H9 (cell line): ENCODE measurements around the gene KCNJ11. TPM values are rescaled to one million over a fixed set of nuclear protein-coding genes. Genes with fewer than 3 reads are reported as not detected.

ENCODE experiments used
- DNase-seq: peaks from one replicate; pipeline ENCODE4 v3.0.0-alpha.2; 2017
- H2AFZ ChIP-seq: one replicate; pipeline ENCODE4 v1.6.1; 2013; ENCODE audit warnings: mild to moderate bottlenecking, low read length, control low read depth, moderate library complexity
- H2AK5ac ChIP-seq: 2 replicates; pipeline ENCODE4 v1.6.1; 2013; ENCODE audit warnings: low read length, control low read depth, mixed read lengths; ENCODE audit not compliant: insufficient read length
- H2BK120ac ChIP-seq: one replicate; pipeline ENCODE4 v1.6.1; 2013; ENCODE audit warnings: low read depth, mild to moderate bottlenecking, low read length, control low read depth, inconsistent platforms; ENCODE audit not compliant: poor library complexity, severe bottlenecking
- H2BK12ac ChIP-seq: 2 replicates; pipeline ENCODE4 v1.6.1; 2013; ENCODE audit warnings: low read length, control low read depth, mixed read lengths, low read depth; ENCODE audit not compliant: insufficient read length
- H2BK15ac ChIP-seq: 2 replicates; pipeline ENCODE4 v1.6.1; 2013; ENCODE audit warnings: low read depth, low read length, control low read depth
- H2BK20ac ChIP-seq: one replicate; pipeline ENCODE4 v1.6.1; 2013; ENCODE audit warnings: low read depth, mild to moderate bottlenecking, low read length, control low read depth, inconsistent platforms; ENCODE audit not compliant: poor library complexity, severe bottlenecking
- H2BK5ac ChIP-seq: 2 replicates; pipeline ENCODE4 v1.6.1; 2013; ENCODE audit warnings: low read length, control low read depth, mixed read lengths; ENCODE audit not compliant: insufficient read length
- H3K14ac ChIP-seq: 2 replicates; pipeline ENCODE4 v1.6.1; 2013; ENCODE audit warnings: low read length, control low read depth; ENCODE audit not compliant: insufficient read depth
- H3K18ac ChIP-seq: 2 replicates; pipeline ENCODE4 v1.6.1; 2013; ENCODE audit warnings: low read depth, mild to moderate bottlenecking, mixed read lengths, low read length, control low read depth; ENCODE audit not compliant: insufficient read length
- H3K23ac ChIP-seq: 2 replicates; pipeline ENCODE4 v1.6.1; 2013; ENCODE audit warnings: low read length, control low read depth, mixed read lengths, low read depth; ENCODE audit not compliant: insufficient read length
- H3K23me2 ChIP-seq: 2 replicates; pipeline ENCODE4 v1.6.1; 2013; ENCODE audit warnings: low read depth, mild to moderate bottlenecking, mixed read lengths, low read length, control low read depth; ENCODE audit not compliant: insufficient read length, poor library complexity, severe bottlenecking
- H3K27ac ChIP-seq: 2 replicates; pipeline ENCODE4 v1.5.1; 2013; ENCODE audit warnings: low read length, control low read depth, mixed read lengths, low read depth; ENCODE audit not compliant: insufficient read length
- H3K27me3 ChIP-seq: 2 replicates; pipeline ENCODE4 v1.6.1; 2013; ENCODE audit warnings: low read length, control low read depth, inconsistent platforms; ENCODE audit not compliant: insufficient read depth
- H3K4ac ChIP-seq: 2 replicates; pipeline ENCODE4 v1.6.1; 2013; ENCODE audit warnings: low read depth, mild to moderate bottlenecking, control low read depth, inconsistent platforms, low read length, moderate library complexity
- H3K4me1 ChIP-seq: 2 replicates; pipeline ENCODE4 v1.6.1; 2013; ENCODE audit warnings: low read length, control low read depth, inconsistent platforms; ENCODE audit not compliant: insufficient read depth
- H3K4me2 ChIP-seq: 2 replicates; pipeline ENCODE4 v1.6.1; 2013; ENCODE audit warnings: low read length, control low read depth, mixed read lengths; ENCODE audit not compliant: insufficient read length, insufficient read depth
- H3K56ac ChIP-seq: 2 replicates; pipeline ENCODE4 v1.6.1; 2013; ENCODE audit warnings: low read depth, mild to moderate bottlenecking, mixed read lengths, low read length, control low read depth; ENCODE audit not compliant: insufficient read length
- H3K79me1 ChIP-seq: 2 replicates; pipeline ENCODE4 v1.6.1; 2013; ENCODE audit warnings: low read depth, mild to moderate bottlenecking, moderate library complexity, low read length, control low read depth, inconsistent platforms; ENCODE audit not compliant: insufficient read depth, poor library complexity, severe bottlenecking
- H3K79me2 ChIP-seq: 2 replicates; pipeline ENCODE4 v1.6.1; 2013; ENCODE audit warnings: low read length, control low read depth, inconsistent platforms; ENCODE audit not compliant: insufficient read depth
- H3K9ac ChIP-seq: 2 replicates; pipeline ENCODE4 v1.6.1; 2013; ENCODE audit warnings: low read length, control low read depth, mixed read lengths; ENCODE audit not compliant: insufficient read length; ENCODE audit errors: extremely low read depth
- H3K9me3 ChIP-seq: one replicate; pipeline ENCODE4 v1.6.1; 2013; ENCODE audit warnings: low read depth, low read length, inconsistent platforms; ENCODE audit not compliant: control insufficient read depth
- H3T11ph ChIP-seq: one replicate; pipeline ENCODE4 v1.6.1; 2013; ENCODE audit warnings: mild to moderate bottlenecking, low read length, control low read depth, inconsistent platforms
- H4K20me1 ChIP-seq: one replicate; pipeline ENCODE4 v1.6.1; 2013; ENCODE audit not compliant: control insufficient read depth, insufficient read length, insufficient read depth
- H4K5ac ChIP-seq: 2 replicates; pipeline ENCODE4 v1.6.1; 2013; ENCODE audit warnings: low read depth, mild to moderate bottlenecking, mixed read lengths, low read length, control low read depth; ENCODE audit not compliant: insufficient read length
- H4K8ac ChIP-seq: replicated peaks from 2 replicates; pipeline ENCODE4 v1.6.1; 2013; ENCODE audit warnings: low read length, control low read depth, mixed read lengths, low read depth; ENCODE audit not compliant: insufficient read length
- H4K91ac ChIP-seq: 2 replicates; pipeline ENCODE4 v1.6.1; 2013; ENCODE audit warnings: low read depth, mild to moderate bottlenecking, moderate library complexity, mixed read lengths, low read length, control low read depth; ENCODE audit not compliant: insufficient read length
- H3K27ac Mint-ChIP-seq, 3 experiments: 2 replicates in 2 of 3; 3 replicates in 1 of 3; pipeline ENCODE4 v1.8.0; 2020 to 2021; ENCODE audit warnings: mixed read lengths in 3 of 3, mild to moderate bottlenecking in 1 of 3, moderate library complexity in 1 of 3
- H3K27me3 Mint-ChIP-seq: 2 replicates; pipeline ENCODE4 v1.8.0; 2021; ENCODE audit warnings: low read depth, mild to moderate bottlenecking, moderate library complexity, mixed read lengths
- H3K36me3 Mint-ChIP-seq, 3 experiments: 2 replicates in 2 of 3; 3 replicates in 1 of 3; pipeline ENCODE4 v1.8.0; 2020 to 2021; ENCODE audit warnings: low read depth in 3 of 3, mixed read lengths in 3 of 3; ENCODE audit not compliant: insufficient read depth in 1 of 3
- H3K4me1 Mint-ChIP-seq, 2 experiments: 2 replicates each; pipeline ENCODE4 v1.8.0; 2020; ENCODE audit warnings: mixed read lengths in 2 of 2
- H3K4me3 Mint-ChIP-seq, 2 experiments: 2 replicates in 1 of 2; 3 replicates in 1 of 2; pipeline ENCODE4 v1.8.0; 2020 to 2021; ENCODE audit warnings: mild to moderate bottlenecking in 2 of 2, mixed read lengths in 2 of 2, moderate library complexity in 1 of 2
- H3K9me3 Mint-ChIP-seq, 2 experiments: 2 replicates in 1 of 2; 3 replicates in 1 of 2; pipeline ENCODE4 v1.8.0; 2020; ENCODE audit warnings: mild to moderate bottlenecking in 2 of 2, mixed read lengths in 2 of 2, moderate library complexity in 1 of 2
- WGBS: extraction: QIAGEN DNeasy Blood & Tissue Kit; methylation state at CpG from one replicate; pipeline ENCODE4 v1.1.7; 2013; ENCODE audit warnings: missing lambda C conversion rate, low lambda C conversion rate, mixed read lengths; ENCODE audit not compliant: insufficient read length; ENCODE audit errors: extremely low coverage; 5-methylcytosine and 5-hydroxymethylcytosine counted together
- total RNA-seq: library from RNA; stranded (reverse); gene quantifications from 2 replicates; pipeline ENCODE4 v1.2.1, GENCODE V29; 2021
- TF ChIP-seq, protein P1 (sequence below): fragments of 200-600 bp; sonication (generic); conservative IDR thresholded peaks from 3 replicates; pipeline ENCODE4 v1.8.0; 2021; ENCODE audit warnings: antibody characterized with exemption, mild to moderate bottlenecking

The KCNJ11 gene
- total RNA-seq, 1 experiment from 2014 or later = 2.3 TPM

DNA sequence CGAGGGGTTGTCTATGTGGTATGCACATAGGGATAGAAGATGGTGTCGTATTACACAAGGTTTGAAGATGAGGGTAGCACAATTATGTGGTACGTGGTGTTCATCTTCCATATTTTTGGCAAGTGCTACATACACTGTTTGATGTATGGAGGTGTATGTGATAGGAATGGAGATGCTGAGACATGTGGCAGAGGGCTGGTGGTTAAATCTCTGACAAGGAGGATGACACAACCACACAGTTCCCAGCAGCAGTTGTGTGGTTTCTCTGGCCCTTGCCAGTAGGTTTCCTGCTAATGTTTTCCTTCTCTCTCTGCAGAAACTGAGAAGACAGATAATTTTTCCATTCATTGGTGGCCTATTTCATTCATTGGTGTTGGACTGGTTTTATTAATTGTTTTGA, 19.9 kb downstream of the KCNJ11 start:
- no peaks in the 10 kb centered on the region for H4K20me1 ChIP-seq
- no peak overlapping the region for H3T11ph ChIP-seq
- H2BK5ac ChIP-seq = no peak overlapping the region
- peaks cover 42 to 51% (median 42%) of the 10 kb centered on the region in 3 experiments for H3K36me3 Mint-ChIP-seq
- 0 out of 4 replicates have a peak, but pooled peaks cover 0 to 3% of the 10 kb centered on the region in 2 experiments for H3K4me1 Mint-ChIP-seq
- H2BK15ac ChIP-seq = no peak overlapping the region
- no peak overlapping the region for H2BK120ac ChIP-seq
- TF ChIP-seq, protein P1, sequence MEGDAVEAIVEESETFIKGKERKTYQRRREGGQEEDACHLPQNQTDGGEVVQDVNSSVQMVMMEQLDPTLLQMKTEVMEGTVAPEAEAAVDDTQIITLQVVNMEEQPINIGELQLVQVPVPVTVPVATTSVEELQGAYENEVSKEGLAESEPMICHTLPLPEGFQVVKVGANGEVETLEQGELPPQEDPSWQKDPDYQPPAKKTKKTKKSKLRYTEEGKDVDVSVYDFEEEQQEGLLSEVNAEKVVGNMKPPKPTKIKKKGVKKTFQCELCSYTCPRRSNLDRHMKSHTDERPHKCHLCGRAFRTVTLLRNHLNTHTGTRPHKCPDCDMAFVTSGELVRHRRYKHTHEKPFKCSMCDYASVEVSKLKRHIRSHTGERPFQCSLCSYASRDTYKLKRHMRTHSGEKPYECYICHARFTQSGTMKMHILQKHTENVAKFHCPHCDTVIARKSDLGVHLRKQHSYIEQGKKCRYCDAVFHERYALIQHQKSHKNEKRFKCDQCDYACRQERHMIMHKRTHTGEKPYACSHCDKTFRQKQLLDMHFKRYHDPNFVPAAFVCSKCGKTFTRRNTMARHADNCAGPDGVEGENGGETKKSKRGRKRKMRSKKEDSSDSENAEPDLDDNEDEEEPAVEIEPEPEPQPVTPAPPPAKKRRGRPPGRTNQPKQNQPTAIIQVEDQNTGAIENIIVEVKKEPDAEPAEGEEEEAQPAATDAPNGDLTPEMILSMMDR = no peak
- peaks cover 51 to 54% of the 10 kb centered on the region in 2 experiments for H3K9me3 Mint-ChIP-seq
- no peak overlapping the region for H3K4ac ChIP-seq
- no peak overlapping the region for H3K14ac ChIP-seq
- no peak overlapping the region for H3K4me2 ChIP-seq
- no peak overlapping the region for H3K27ac Mint-ChIP-seq
- peaks cover 52% of the 10 kb centered on the region for H3K9me3 ChIP-seq
- H3K79me2 ChIP-seq = no peaks in the 10 kb centered on the region
- no peak overlapping the region for H4K91ac ChIP-seq
- H2AFZ ChIP-seq = no peak overlapping the region
- no peak for DNase-seq
- no peak overlapping the region for H2AK5ac ChIP-seq
- no peak overlapping the region for H3K9ac ChIP-seq
- no peaks in the 10 kb centered on the region for H3K23me2 ChIP-seq
- H2BK20ac ChIP-seq = no peak overlapping the region
- H3K56ac ChIP-seq = no peak overlapping the region
- H4K8ac ChIP-seq = no peak overlapping the region
- no peak overlapping the region for H3K27ac ChIP-seq
- no peak overlapping the region for H4K5ac ChIP-seq
- no peak overlapping the region for H3K23ac ChIP-seq
- H3K18ac ChIP-seq = no peak overlapping the region
- WGBS = no CpG with 5 or more reads among the region's 3 CpGs
- no peak overlapping the region for H3K4me3 Mint-ChIP-seq
- no peaks in the 10 kb centered on the region for H3K27me3 ChIP-seq
- peaks cover 8% of the 10 kb centered on the region for H3K27me3 Mint-ChIP-seq
- H3K79me1 ChIP-seq = no peaks in the 10 kb centered on the region
- no peak overlapping the region for H2BK12ac ChIP-seq
- no peaks in the 10 kb centered on the region for H3K4me1 ChIP-seq
